H9 (cell line): ENCODE data around the gene COX7B2. TPM values are rescaled to one million over a fixed set of nuclear protein-coding genes. Genes with fewer than 3 reads are reported as not detected.

Experiments
- DNase-seq: peaks from one replicate; pipeline ENCODE4 v3.0.0-alpha.2; 2017
- H2AFZ ChIP-seq: one replicate; pipeline ENCODE4 v1.6.1; 2013; ENCODE audit warnings: mild to moderate bottlenecking, low read length, control low read depth, moderate library complexity
- H2AK5ac ChIP-seq: 2 replicates; pipeline ENCODE4 v1.6.1; 2013; ENCODE audit warnings: low read length, control low read depth, mixed read lengths; ENCODE audit not compliant: insufficient read length
- H2BK120ac ChIP-seq: one replicate; pipeline ENCODE4 v1.6.1; 2013; ENCODE audit warnings: low read depth, mild to moderate bottlenecking, low read length, control low read depth, inconsistent platforms; ENCODE audit not compliant: poor library complexity, severe bottlenecking
- H2BK12ac ChIP-seq: 2 replicates; pipeline ENCODE4 v1.6.1; 2013; ENCODE audit warnings: low read length, control low read depth, mixed read lengths, low read depth; ENCODE audit not compliant: insufficient read length
- H2BK15ac ChIP-seq: 2 replicates; pipeline ENCODE4 v1.6.1; 2013; ENCODE audit warnings: low read depth, low read length, control low read depth
- H2BK20ac ChIP-seq: one replicate; pipeline ENCODE4 v1.6.1; 2013; ENCODE audit warnings: low read depth, mild to moderate bottlenecking, low read length, control low read depth, inconsistent platforms; ENCODE audit not compliant: poor library complexity, severe bottlenecking
- H2BK5ac ChIP-seq: 2 replicates; pipeline ENCODE4 v1.6.1; 2013; ENCODE audit warnings: low read length, control low read depth, mixed read lengths; ENCODE audit not compliant: insufficient read length
- H3K14ac ChIP-seq: 2 replicates; pipeline ENCODE4 v1.6.1; 2013; ENCODE audit warnings: low read length, control low read depth; ENCODE audit not compliant: insufficient read depth
- H3K18ac ChIP-seq: 2 replicates; pipeline ENCODE4 v1.6.1; 2013; ENCODE audit warnings: low read depth, mild to moderate bottlenecking, mixed read lengths, low read length, control low read depth; ENCODE audit not compliant: insufficient read length
- H3K23ac ChIP-seq: 2 replicates; pipeline ENCODE4 v1.6.1; 2013; ENCODE audit warnings: low read length, control low read depth, mixed read lengths, low read depth; ENCODE audit not compliant: insufficient read length
- H3K23me2 ChIP-seq: 2 replicates; pipeline ENCODE4 v1.6.1; 2013; ENCODE audit warnings: low read depth, mild to moderate bottlenecking, mixed read lengths, low read length, control low read depth; ENCODE audit not compliant: insufficient read length, poor library complexity, severe bottlenecking
- H3K27ac ChIP-seq: 2 replicates; pipeline ENCODE4 v1.5.1; 2013; ENCODE audit warnings: low read length, control low read depth, mixed read lengths, low read depth; ENCODE audit not compliant: insufficient read length
- H3K27me3 ChIP-seq: 2 replicates; pipeline ENCODE4 v1.6.1; 2013; ENCODE audit warnings: low read length, control low read depth, inconsistent platforms; ENCODE audit not compliant: insufficient read depth
- H3K4ac ChIP-seq: 2 replicates; pipeline ENCODE4 v1.6.1; 2013; ENCODE audit warnings: low read depth, mild to moderate bottlenecking, control low read depth, inconsistent platforms, low read length, moderate library complexity
- H3K4me1 ChIP-seq: 2 replicates; pipeline ENCODE4 v1.6.1; 2013; ENCODE audit warnings: low read length, control low read depth, inconsistent platforms; ENCODE audit not compliant: insufficient read depth
- H3K4me2 ChIP-seq: 2 replicates; pipeline ENCODE4 v1.6.1; 2013; ENCODE audit warnings: low read length, control low read depth, mixed read lengths; ENCODE audit not compliant: insufficient read length, insufficient read depth
- H3K56ac ChIP-seq: 2 replicates; pipeline ENCODE4 v1.6.1; 2013; ENCODE audit warnings: low read depth, mild to moderate bottlenecking, mixed read lengths, low read length, control low read depth; ENCODE audit not compliant: insufficient read length
- H3K79me1 ChIP-seq: 2 replicates; pipeline ENCODE4 v1.6.1; 2013; ENCODE audit warnings: low read depth, mild to moderate bottlenecking, moderate library complexity, low read length, control low read depth, inconsistent platforms; ENCODE audit not compliant: insufficient read depth, poor library complexity, severe bottlenecking
- H3K79me2 ChIP-seq: 2 replicates; pipeline ENCODE4 v1.6.1; 2013; ENCODE audit warnings: low read length, control low read depth, inconsistent platforms; ENCODE audit not compliant: insufficient read depth
- H3K9ac ChIP-seq: 2 replicates; pipeline ENCODE4 v1.6.1; 2013; ENCODE audit warnings: low read length, control low read depth, mixed read lengths; ENCODE audit not compliant: insufficient read length; ENCODE audit errors: extremely low read depth
- H3K9me3 ChIP-seq: one replicate; pipeline ENCODE4 v1.6.1; 2013; ENCODE audit warnings: low read depth, low read length, inconsistent platforms; ENCODE audit not compliant: control insufficient read depth
- H3T11ph ChIP-seq: one replicate; pipeline ENCODE4 v1.6.1; 2013; ENCODE audit warnings: mild to moderate bottlenecking, low read length, control low read depth, inconsistent platforms
- H4K20me1 ChIP-seq: one replicate; pipeline ENCODE4 v1.6.1; 2013; ENCODE audit not compliant: control insufficient read depth, insufficient read length, insufficient read depth
- H4K5ac ChIP-seq: 2 replicates; pipeline ENCODE4 v1.6.1; 2013; ENCODE audit warnings: low read depth, mild to moderate bottlenecking, mixed read lengths, low read length, control low read depth; ENCODE audit not compliant: insufficient read length
- H4K8ac ChIP-seq: replicated peaks from 2 replicates; pipeline ENCODE4 v1.6.1; 2013; ENCODE audit warnings: low read length, control low read depth, mixed read lengths, low read depth; ENCODE audit not compliant: insufficient read length
- H4K91ac ChIP-seq: 2 replicates; pipeline ENCODE4 v1.6.1; 2013; ENCODE audit warnings: low read depth, mild to moderate bottlenecking, moderate library complexity, mixed read lengths, low read length, control low read depth; ENCODE audit not compliant: insufficient read length
- H3K27ac Mint-ChIP-seq, 3 experiments: 2 replicates in 2 of 3; 3 replicates in 1 of 3; pipeline ENCODE4 v1.8.0; 2020 to 2021; ENCODE audit warnings: mixed read lengths in 3 of 3, mild to moderate bottlenecking in 1 of 3, moderate library complexity in 1 of 3
- H3K27me3 Mint-ChIP-seq: 2 replicates; pipeline ENCODE4 v1.8.0; 2021; ENCODE audit warnings: low read depth, mild to moderate bottlenecking, moderate library complexity, mixed read lengths
- H3K36me3 Mint-ChIP-seq, 3 experiments: 2 replicates in 2 of 3; 3 replicates in 1 of 3; pipeline ENCODE4 v1.8.0; 2020 to 2021; ENCODE audit warnings: low read depth in 3 of 3, mixed read lengths in 3 of 3; ENCODE audit not compliant: insufficient read depth in 1 of 3
- H3K4me1 Mint-ChIP-seq, 2 experiments: 2 replicates each; pipeline ENCODE4 v1.8.0; 2020; ENCODE audit warnings: mixed read lengths in 2 of 2
- H3K4me3 Mint-ChIP-seq, 2 experiments: 2 replicates in 1 of 2; 3 replicates in 1 of 2; pipeline ENCODE4 v1.8.0; 2020 to 2021; ENCODE audit warnings: mild to moderate bottlenecking in 2 of 2, mixed read lengths in 2 of 2, moderate library complexity in 1 of 2
- H3K9me3 Mint-ChIP-seq, 2 experiments: 2 replicates in 1 of 2; 3 replicates in 1 of 2; pipeline ENCODE4 v1.8.0; 2020; ENCODE audit warnings: mild to moderate bottlenecking in 2 of 2, mixed read lengths in 2 of 2, moderate library complexity in 1 of 2
- WGBS: extraction: QIAGEN DNeasy Blood & Tissue Kit; methylation state at CpG from one replicate; pipeline ENCODE4 v1.1.7; 2013; ENCODE audit warnings: missing lambda C conversion rate, low lambda C conversion rate, mixed read lengths; ENCODE audit not compliant: insufficient read length; ENCODE audit errors: extremely low coverage; 5-methylcytosine and 5-hydroxymethylcytosine counted together
- total RNA-seq: library from RNA; stranded (reverse); gene quantifications from 2 replicates; pipeline ENCODE4 v1.2.1, GENCODE V29; 2021
- TF ChIP-seq, protein P1 (sequence below): fragments of 200-600 bp; sonication (generic); conservative IDR thresholded peaks from 3 replicates; pipeline ENCODE4 v1.8.0; 2021; ENCODE audit warnings: antibody characterized with exemption, mild to moderate bottlenecking

COX7B2 gene
- total RNA-seq, 1 experiment from 2014 or later, result not detected

DNA sequence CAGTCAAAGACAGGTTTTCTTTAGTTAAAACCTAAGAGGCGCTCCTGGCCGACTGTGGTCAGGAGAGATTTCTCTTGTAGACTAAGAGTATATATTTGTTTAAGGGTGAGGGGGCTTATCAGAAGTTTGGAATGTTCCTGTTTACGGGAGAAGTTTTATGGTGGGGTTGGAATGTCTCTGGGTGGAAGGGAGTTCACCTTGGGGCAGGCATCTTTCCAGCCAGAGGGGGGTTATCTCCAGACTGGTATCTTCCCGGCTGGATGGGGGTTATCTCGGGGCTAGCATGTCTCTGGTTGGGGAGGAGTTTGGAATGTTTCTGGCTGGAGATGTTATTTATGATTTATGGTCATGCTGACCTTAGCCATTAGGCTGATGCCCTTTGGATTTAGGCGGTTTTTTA, 116.0 kb downstream of the COX7B2 start:
- Histone ChIP-seq H3K56ac (no peak overlapping the region), H3K18ac (no peak overlapping the region), H3K4ac (no peak overlapping the region), H3T11ph (no peak overlapping the region), H4K8ac (no peak overlapping the region), H3K9me3 (no peaks in the 10 kb centered on the region), H3K27me3 (no peaks in the 10 kb centered on the region), H4K91ac (no peak overlapping the region), H2BK5ac (no peak overlapping the region), H2BK120ac (no peak overlapping the region), H2AK5ac (no peak overlapping the region), H3K23me2 (no peaks in the 10 kb centered on the region), H3K4me2 (no peak overlapping the region), H2BK20ac (no peak overlapping the region), H4K5ac (no peak overlapping the region), H3K23ac (no peak overlapping the region), H3K14ac (no peak overlapping the region), H3K9ac (no peak overlapping the region), H2BK15ac (no peak overlapping the region), H3K79me2 (no peaks in the 10 kb centered on the region), H3K27ac (no peak overlapping the region), H3K4me1 (no peaks in the 10 kb centered on the region), H4K20me1 (no peaks in the 10 kb centered on the region), H2AFZ (no peak overlapping the region), H3K79me1 (no peaks in the 10 kb centered on the region), H2BK12ac (no peak overlapping the region)
- Mint-ChIP-seq H3K36me3 (peaks cover 0 to 20% (median 4%) of the 10 kb centered on the region in 3 experiments; a peak in 4 of 7 replicates), H3K27ac (no peak overlapping the region), H3K27me3 (no peaks in the 10 kb centered on the region), H3K4me3 (no peak overlapping the region), H3K9me3 (peaks cover 16 to 18% of the 10 kb centered on the region in 2 experiments), H3K4me1 (peaks cover 15 to 19% of the 10 kb centered on the region in 2 experiments)
- DNase-seq, result no peak
- TF ChIP-seq, protein P1, sequence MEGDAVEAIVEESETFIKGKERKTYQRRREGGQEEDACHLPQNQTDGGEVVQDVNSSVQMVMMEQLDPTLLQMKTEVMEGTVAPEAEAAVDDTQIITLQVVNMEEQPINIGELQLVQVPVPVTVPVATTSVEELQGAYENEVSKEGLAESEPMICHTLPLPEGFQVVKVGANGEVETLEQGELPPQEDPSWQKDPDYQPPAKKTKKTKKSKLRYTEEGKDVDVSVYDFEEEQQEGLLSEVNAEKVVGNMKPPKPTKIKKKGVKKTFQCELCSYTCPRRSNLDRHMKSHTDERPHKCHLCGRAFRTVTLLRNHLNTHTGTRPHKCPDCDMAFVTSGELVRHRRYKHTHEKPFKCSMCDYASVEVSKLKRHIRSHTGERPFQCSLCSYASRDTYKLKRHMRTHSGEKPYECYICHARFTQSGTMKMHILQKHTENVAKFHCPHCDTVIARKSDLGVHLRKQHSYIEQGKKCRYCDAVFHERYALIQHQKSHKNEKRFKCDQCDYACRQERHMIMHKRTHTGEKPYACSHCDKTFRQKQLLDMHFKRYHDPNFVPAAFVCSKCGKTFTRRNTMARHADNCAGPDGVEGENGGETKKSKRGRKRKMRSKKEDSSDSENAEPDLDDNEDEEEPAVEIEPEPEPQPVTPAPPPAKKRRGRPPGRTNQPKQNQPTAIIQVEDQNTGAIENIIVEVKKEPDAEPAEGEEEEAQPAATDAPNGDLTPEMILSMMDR, result no peak
- no CpG with 5 or more reads among the region's 6 CpGs for WGBS
